ENCODE data around the gene APPL2. TPM values are rescaled to one million over a fixed set of nuclear protein-coding genes. Genes with fewer than 3 reads are reported as not detected.

Gene APPL2
- total RNA-seq, 1 experiment from 2014 or later: 49.2 TPM

DNA sequence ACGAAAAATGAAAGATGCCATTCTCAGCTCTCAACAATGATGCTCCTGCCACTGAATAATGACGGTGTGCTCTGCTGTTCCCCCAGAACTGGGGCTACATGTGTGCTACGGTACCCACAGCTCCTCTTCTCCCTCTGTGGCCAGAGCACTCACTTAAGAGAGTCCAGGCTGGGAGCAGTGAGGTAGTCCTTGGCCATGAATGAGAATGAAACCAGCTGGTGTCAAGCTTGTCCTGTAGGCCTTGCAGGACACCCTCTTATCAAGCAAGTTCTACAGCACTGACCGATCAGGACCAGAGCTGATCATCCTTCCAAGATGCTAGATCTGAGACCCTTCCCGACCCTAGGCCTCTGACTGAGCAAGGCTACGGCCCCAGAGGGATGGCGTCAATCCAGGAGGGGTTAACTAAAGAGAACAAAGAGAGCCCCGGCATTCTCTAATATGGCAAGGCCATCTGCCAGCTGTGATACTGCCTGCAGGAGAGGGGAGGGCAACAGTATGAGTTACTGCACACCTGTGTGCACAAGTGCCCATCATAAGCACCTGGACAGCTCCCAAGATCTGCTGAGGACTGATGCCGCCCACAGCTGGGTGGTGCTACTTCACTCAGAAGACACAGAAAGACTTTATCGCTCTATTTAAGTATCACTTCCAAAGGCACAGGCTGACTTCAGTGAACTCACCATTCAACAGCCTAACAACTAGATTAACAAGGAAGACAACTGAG, 30.5 kb downstream of the APPL2 start:
- no peaks in the 10 kb centered on the region for H3K27me3 ChIP-seq (replicated peaks; ENCODE audit: control insufficient read depth, insufficient read depth, low read length)
- Mint-ChIP-seq H3K27me3 (ENCODE audit: insufficient read depth, unreplicated experiment) (no peaks in the 10 kb centered on the region), H3K4me3 (ENCODE audit: unreplicated experiment) (no peak overlapping the region), H3K9me3 (ENCODE audit: unreplicated experiment) (no peaks in the 10 kb centered on the region), H3K27ac (ENCODE audit: unreplicated experiment) (no peak overlapping the region), H3K4me1 (ENCODE audit: low read depth, unreplicated experiment) (peaks cover 12% of the 10 kb centered on the region), H3K36me3 (ENCODE audit: insufficient read depth, unreplicated experiment) (peaks cover 36% of the 10 kb centered on the region)
- peaks cover 8% of the 10 kb centered on the region for H3K4me1 ChIP-seq
- intact Hi-C loops (cut with micrococcal nuclease; ENCODE audit: unreplicated experiment): no loop called here
- H3K9me3 ChIP-seq: no peaks in the 10 kb centered on the region
- no peak for DNase-seq
- CTCF ChIA-PET: interaction anchor here (1.1 kb wide), 1 partner anchor 177 kb away, joined by 6 read pairs; no protein-coding TSS in a partner anchor
- H3K4me3 ChIP-seq (ENCODE audit: low read depth, low read length): no peak overlapping the region
- POLR2A ChIA-PET: no interaction called here
- TF ChIP-seq, protein P1, sequence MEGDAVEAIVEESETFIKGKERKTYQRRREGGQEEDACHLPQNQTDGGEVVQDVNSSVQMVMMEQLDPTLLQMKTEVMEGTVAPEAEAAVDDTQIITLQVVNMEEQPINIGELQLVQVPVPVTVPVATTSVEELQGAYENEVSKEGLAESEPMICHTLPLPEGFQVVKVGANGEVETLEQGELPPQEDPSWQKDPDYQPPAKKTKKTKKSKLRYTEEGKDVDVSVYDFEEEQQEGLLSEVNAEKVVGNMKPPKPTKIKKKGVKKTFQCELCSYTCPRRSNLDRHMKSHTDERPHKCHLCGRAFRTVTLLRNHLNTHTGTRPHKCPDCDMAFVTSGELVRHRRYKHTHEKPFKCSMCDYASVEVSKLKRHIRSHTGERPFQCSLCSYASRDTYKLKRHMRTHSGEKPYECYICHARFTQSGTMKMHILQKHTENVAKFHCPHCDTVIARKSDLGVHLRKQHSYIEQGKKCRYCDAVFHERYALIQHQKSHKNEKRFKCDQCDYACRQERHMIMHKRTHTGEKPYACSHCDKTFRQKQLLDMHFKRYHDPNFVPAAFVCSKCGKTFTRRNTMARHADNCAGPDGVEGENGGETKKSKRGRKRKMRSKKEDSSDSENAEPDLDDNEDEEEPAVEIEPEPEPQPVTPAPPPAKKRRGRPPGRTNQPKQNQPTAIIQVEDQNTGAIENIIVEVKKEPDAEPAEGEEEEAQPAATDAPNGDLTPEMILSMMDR (IDR thresholded peaks at IDR 0.05; ENCODE audit: insufficient read depth in 1 of 2, low read depth in 1 of 2, low read length in 1 of 2, severe bottlenecking in 1 of 2, unreplicated experiment in 1 of 2): no peak
- no TSS peak for BruUV-seq (replicated peaks)
- H3K36me3 ChIP-seq (ENCODE audit: control insufficient read depth, insufficient read depth, low read length): peaks cover 4% of the 10 kb centered on the region

DNA sequence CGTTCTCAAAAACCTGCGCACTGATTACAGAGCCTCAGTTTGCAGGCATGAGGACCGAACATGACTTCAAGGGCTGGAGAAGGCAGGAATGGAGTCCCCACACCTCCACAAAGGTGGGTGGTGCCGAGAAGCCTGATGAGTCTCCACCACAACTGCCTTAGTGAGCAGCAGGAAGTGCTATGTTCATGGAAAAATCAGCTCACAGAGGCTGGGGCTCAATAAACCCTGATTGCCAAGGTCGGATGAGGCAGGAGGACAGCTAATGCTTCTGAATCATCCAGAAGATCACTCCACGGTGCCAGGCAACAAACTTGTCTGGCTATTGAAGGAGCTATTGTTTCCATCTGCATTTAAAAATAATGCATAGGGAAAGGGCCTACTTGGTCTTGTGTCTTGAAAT, 31.1 kb downstream of the APPL2 start:
- ChIA-PET POLR2A (no interaction called here), CTCF (interaction anchor here (1.1 kb wide), 1 partner anchor 178 kb away, joined by 6 read pairs; no protein-coding TSS in a partner anchor)
- H3K36me3 Mint-ChIP-seq (ENCODE audit: insufficient read depth, unreplicated experiment): peaks cover 35% of the 10 kb centered on the region
- no peaks in the 10 kb centered on the region for H3K27me3 Mint-ChIP-seq (ENCODE audit: insufficient read depth, unreplicated experiment)
- H3K4me1 ChIP-seq: peaks cover 8% of the 10 kb centered on the region
- no peaks in the 10 kb centered on the region for H3K9me3 Mint-ChIP-seq (ENCODE audit: unreplicated experiment)
- intact Hi-C loops (cut with micrococcal nuclease; ENCODE audit: unreplicated experiment): no loop called here
- no peak for DNase-seq
- no peaks in the 10 kb centered on the region for H3K9me3 ChIP-seq
- peaks cover 12% of the 10 kb centered on the region for H3K4me1 Mint-ChIP-seq (ENCODE audit: low read depth, unreplicated experiment)
- no peaks in the 10 kb centered on the region for H3K27me3 ChIP-seq (replicated peaks; ENCODE audit: control insufficient read depth, insufficient read depth, low read length)
- BruUV-seq (replicated peaks): no TSS peak
- peaks cover 7% of the 10 kb centered on the region for H3K36me3 ChIP-seq (ENCODE audit: control insufficient read depth, insufficient read depth, low read length)
- TF ChIP-seq, protein P1 (IDR thresholded peaks at IDR 0.05; ENCODE audit: insufficient read depth in 1 of 2, low read depth in 1 of 2, low read length in 1 of 2, severe bottlenecking in 1 of 2, unreplicated experiment in 1 of 2): no peak
- no peak overlapping the region for H3K4me3 ChIP-seq (ENCODE audit: low read depth, low read length)
- no peak overlapping the region for H3K27ac Mint-ChIP-seq (ENCODE audit: unreplicated experiment)
- no peak overlapping the region for H3K4me3 Mint-ChIP-seq (ENCODE audit: unreplicated experiment)

DNA sequence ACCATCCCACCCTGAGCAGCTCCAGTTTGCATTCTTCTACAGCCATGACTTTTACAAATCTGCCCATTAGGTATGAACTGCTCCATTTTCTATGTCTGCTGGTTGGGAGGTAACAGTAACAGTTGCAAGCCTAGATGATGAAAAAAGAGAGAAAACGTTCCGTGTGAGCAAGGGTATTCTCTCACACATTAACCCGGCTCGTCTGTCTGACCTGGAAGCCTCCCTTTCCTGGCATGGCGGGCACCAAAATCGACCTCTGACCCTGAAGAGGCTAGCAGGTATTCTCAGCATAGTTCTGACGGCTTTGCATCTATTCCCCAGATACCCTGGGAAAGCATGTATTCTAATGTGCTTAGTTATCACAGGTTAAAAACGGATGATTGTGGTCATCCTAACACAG, 31.8 kb downstream of the APPL2 start:
- no peaks in the 10 kb centered on the region for H3K27me3 Mint-ChIP-seq (ENCODE audit: insufficient read depth, unreplicated experiment)
- H3K36me3 ChIP-seq (ENCODE audit: control insufficient read depth, insufficient read depth, low read length): peaks cover 7% of the 10 kb centered on the region
- no peaks in the 10 kb centered on the region for H3K9me3 ChIP-seq
- peaks cover 34% of the 10 kb centered on the region for H3K36me3 Mint-ChIP-seq (ENCODE audit: insufficient read depth, unreplicated experiment)
- BruUV-seq (replicated peaks): no TSS peak
- no peaks in the 10 kb centered on the region for H3K9me3 Mint-ChIP-seq (ENCODE audit: unreplicated experiment)
- ChIA-PET CTCF (no interaction called here), POLR2A (no interaction called here)
- TF ChIP-seq, protein P1 (IDR thresholded peaks at IDR 0.05; ENCODE audit: insufficient read depth in 1 of 2, low read depth in 1 of 2, low read length in 1 of 2, severe bottlenecking in 1 of 2, unreplicated experiment in 1 of 2): no peak
- H3K27ac Mint-ChIP-seq (ENCODE audit: unreplicated experiment): no peak overlapping the region
- peaks cover 3% of the 10 kb centered on the region for H3K4me1 ChIP-seq
- no peaks in the 10 kb centered on the region for H3K27me3 ChIP-seq (replicated peaks; ENCODE audit: control insufficient read depth, insufficient read depth, low read length)
- DNase-seq: no peak
- intact Hi-C loops (cut with micrococcal nuclease; ENCODE audit: unreplicated experiment): no loop called here
- no peak overlapping the region for H3K4me3 ChIP-seq (ENCODE audit: low read depth, low read length)
- H3K4me1 Mint-ChIP-seq (ENCODE audit: low read depth, unreplicated experiment): peaks cover 9% of the 10 kb centered on the region
- no peak overlapping the region for H3K4me3 Mint-ChIP-seq (ENCODE audit: unreplicated experiment)

Measured in Caco-2 (cell line).